GM12878 (cell line): ENCODE data around the gene RPL31. TPM values are rescaled to one million over a fixed set of nuclear protein-coding genes. Genes with fewer than 3 reads are reported as not detected.

Source experiments
- ATAC-seq: fragments of 200-7000 bp; cut with Tn5 transposase; 3 replicates; pipeline ENCODE4 v1.9.1; 2020; ENCODE audit warnings: mild to moderate bottlenecking, moderate library complexity
- BruUV-seq: library from RNA; stranded (reverse); fragments of 400-500 nt; replicated peaks from 2 replicates; lab custom pipeline; 2021; lab: Mats Ljungman, UMichigan
- CTCF ChIA-PET: fragments of 300-600 bp; sonication (Branson Sonifier 250); formaldehyde crosslinking; extraction: SDS; loops from one replicate; lab custom pipeline; 2021; ENCODE audit warnings: inconsistent platforms; lab: Yijun Ruan, JAX
- POLR2A ChIA-PET: fragments of 350-600 bp; formaldehyde crosslinking; extraction: SDS; loops from one replicate; lab custom pipeline; 2021; ENCODE audit warnings: inconsistent platforms; lab: Charles Lee
- RAD21 ChIA-PET: fragments of 300-600 bp; sonication (Branson Sonifier 250); formaldehyde crosslinking; loops from one replicate; lab custom pipeline; 2023; ENCODE audit warnings: antibody characterized with exemption; ENCODE audit not compliant: unreplicated experiment; lab: Charles Lee
- SMC1A ChIA-PET: fragments of 300-600 bp; sonication (Branson Sonifier 250); formaldehyde crosslinking; loops from one replicate; lab custom pipeline; 2023; ENCODE audit not compliant: unreplicated experiment, uncharacterized antibody; lab: Charles Lee
- DNase-seq: peaks from one replicate; pipeline ENCODE4 v3.0.0-alpha.2; 2011; ENCODE audit warnings: low read depth, low spot score
- FAIRE-seq: peaks from 3 replicates; lab custom pipeline; 2011; peaks lifted over from hg19 to GRCh38; lab: Jason Lieb, UNC
- H2AFZ ChIP-seq: 2 replicates; pipeline ENCODE4 v1.6.0; 2011; ENCODE audit warnings: low read depth, low read length, control low read depth; ENCODE audit not compliant: control insufficient read depth
- H3K27ac ChIP-seq: 2 replicates; pipeline ENCODE4 v1.5.1; 2011; ENCODE audit warnings: control low read depth; ENCODE audit not compliant: control insufficient read depth, insufficient read depth
- H3K27me3 ChIP-seq, 2 experiments: replicated peaks in 1 of 2; 2 replicates each; pipeline versions ENCODE4 v1.6.0 to v1.6.1; 2011; ENCODE audit warnings: low read length in 1 of 2; ENCODE audit not compliant: control insufficient read depth in 2 of 2, insufficient read depth in 2 of 2
- H3K36me3 ChIP-seq, 2 experiments: 2 replicates each; pipeline ENCODE4 v1.5.1; 2011; ENCODE audit warnings: low read length in 1 of 2; ENCODE audit not compliant: control insufficient read depth in 2 of 2, insufficient read depth in 2 of 2
- H3K4me1 ChIP-seq: 2 replicates; pipeline ENCODE4 v1.6.1; 2011; ENCODE audit warnings: mild to moderate bottlenecking, low read length, moderate library complexity, mixed read lengths; ENCODE audit not compliant: control insufficient read depth, insufficient read depth
- H3K4me2 ChIP-seq: 2 replicates; pipeline ENCODE4 v1.6.0; 2011; ENCODE audit warnings: control low read depth; ENCODE audit not compliant: control insufficient read depth, insufficient read depth
- H3K4me3 ChIP-seq: fragments of 200-600 bp; sonication (generic); 2 replicates; pipeline ENCODE4 v1.5.1; 2016
- H3K79me2 ChIP-seq: 2 replicates; pipeline ENCODE4 v1.6.0; 2011; ENCODE audit warnings: low read length; ENCODE audit not compliant: control insufficient read depth, insufficient read depth
- H3K9ac ChIP-seq: 2 replicates; pipeline ENCODE4 v1.8.0; 2011; ENCODE audit warnings: low read length, control low read depth, mixed read lengths; ENCODE audit not compliant: control insufficient read depth, insufficient read depth
- H3K9me3 ChIP-seq: replicated peaks from 3 replicates; pipeline ENCODE4 v1.5.1; 2011; ENCODE audit warnings: mild to moderate bottlenecking, low read length; ENCODE audit not compliant: control insufficient read depth, insufficient read depth
- H4K20me1 ChIP-seq: 2 replicates; pipeline ENCODE4 v1.6.0; 2011; ENCODE audit not compliant: control insufficient read depth, insufficient read depth
- ASH2L ChIP-seq: fragments of 300-600, 200-600 bp; sonication (generic); IDR thresholded peaks from 2 replicates; pipeline ENCODE4 v1.6.1; 2017; ENCODE audit warnings: low read depth, mild to moderate bottlenecking, borderline replicate concordance
- BRCA1 ChIP-seq: IDR thresholded peaks from 2 replicates; pipeline ENCODE4 v1.6.1; 2011; ENCODE audit warnings: low read depth, low read length, improper control_type of control experiment
- CBFB ChIP-seq: IDR thresholded peaks from 2 replicates; pipeline ENCODE4 v1.6.1; 2016; ENCODE audit warnings: antibody characterized with exemption, low read depth
- FOXK2 ChIP-seq: fragments of 450-650 bp; IDR thresholded peaks from 2 replicates; pipeline ENCODE4 v1.6.1; 2017; ENCODE audit warnings: mild to moderate bottlenecking, moderate library complexity
- HDAC2 ChIP-seq: fragments of 200-600 bp; sonication (generic); IDR thresholded peaks from 2 replicates; pipeline ENCODE4 v1.6.1; 2017
- HDAC6 ChIP-seq: fragments of 200-600 bp; sonication (generic); IDR thresholded peaks from one replicate; pipeline ENCODE4 v1.8.0; 2017; ENCODE audit warnings: antibody characterized with exemption; ENCODE audit not compliant: unreplicated experiment
- IKZF2 ChIP-seq, 2 experiments: fragments of 450-650 bp; IDR thresholded peaks; 2 replicates each; pipeline ENCODE4 v1.6.1; 2017; ENCODE audit warnings: mild to moderate bottlenecking in 2 of 2, moderate library complexity in 2 of 2
- IRF5 ChIP-seq: fragments of 450-650 bp; IDR thresholded peaks from 2 replicates; pipeline ENCODE4 v1.6.1; 2017; ENCODE audit warnings: borderline replicate concordance
- MTA2 ChIP-seq: fragments of 450-650 bp; IDR thresholded peaks from 2 replicates; pipeline ENCODE4 v1.6.1; 2016; ENCODE audit warnings: low read depth, mild to moderate bottlenecking, moderate library complexity
- MTA3 ChIP-seq: IDR thresholded peaks from 2 replicates; pipeline ENCODE4 v1.6.1; 2012; ENCODE audit warnings: low read length, inconsistent platforms, borderline replicate concordance
- PML ChIP-seq: IDR thresholded peaks from 2 replicates; pipeline ENCODE4 v1.6.1; 2012; ENCODE audit warnings: low read length, inconsistent platforms
- POLR2A ChIP-seq: IDR thresholded peaks from 2 replicates; pipeline ENCODE4 v1.6.1; 2011; ENCODE audit warnings: low read depth, mild to moderate bottlenecking, low read length
- POLR2AphosphoS5 ChIP-seq: IDR thresholded peaks from 2 replicates; pipeline ENCODE4 v1.6.1; 2011; ENCODE audit warnings: mild to moderate bottlenecking, low read length, inconsistent platforms
- RAD51 ChIP-seq: fragments of 450-650 bp; IDR thresholded peaks from 2 replicates; pipeline ENCODE4 v1.6.1; 2016; ENCODE audit warnings: moderate library complexity, mild to moderate bottlenecking, inconsistent platforms
- RELA ChIP-seq: fragments of 450-650 bp; IDR thresholded peaks from 2 replicates; pipeline ENCODE4 v1.8.0; 2014; ENCODE audit warnings: borderline replicate concordance; ENCODE audit not compliant: partially characterized antibody
- SIN3A ChIP-seq: IDR thresholded peaks from 2 replicates; pipeline ENCODE4 v1.6.1; 2012; ENCODE audit warnings: low read depth, low read length, improper control_type of control experiment
- SIX5 ChIP-seq: IDR thresholded peaks from 2 replicates; pipeline ENCODE4 v1.6.1; 2011; ENCODE audit warnings: mild to moderate bottlenecking, low read depth, low read length, moderate library complexity; ENCODE audit not compliant: severe bottlenecking
- SREBF1 ChIP-seq: IDR thresholded peaks from 2 replicates; pipeline ENCODE4 v1.6.1; 2012; ENCODE audit warnings: mild to moderate bottlenecking, low read length
- TCF7 ChIP-seq: IDR thresholded peaks from 2 replicates; pipeline ENCODE4 v1.6.1; 2014; ENCODE audit warnings: antibody characterized with exemption, borderline replicate concordance
- ZNF384 ChIP-seq: IDR thresholded peaks from 2 replicates; pipeline ENCODE4 v1.6.1; 2012; ENCODE audit warnings: low read depth, mild to moderate bottlenecking, low read length, improper control_type of control experiment, borderline replicate concordance
- WGBS: methylation state at CpG from one replicate; pipeline ENCODE4 v1.1.6; 2016; ENCODE audit warnings: low lambda C conversion rate; ENCODE audit not compliant: insufficient replicate concordance, insufficient coverage; ENCODE audit errors: missing lambda C conversion rate; 5-methylcytosine and 5-hydroxymethylcytosine counted together
- in situ Hi-C: fragments of 300-500 bp; cut with MboI; formaldehyde crosslinking; loops from 9 replicates; pipeline ENCODE4 v1.14.3; 2018; ENCODE audit warnings: mixed read lengths
- intact Hi-C: fragments of 100-400 bp; cut with micrococcal nuclease; formaldehyde crosslinking; loops from one replicate; pipeline ENCODE4 v1.14.2; 2022; ENCODE audit not compliant: unreplicated experiment
- polyA plus RNA-seq, 11 experiments: library from polyadenylated mRNA; depleted of rRNA in 4 of 11; unstranded in 6 of 11; stranded (reverse) in 5 of 11; fragments of >200 nt; fragmentation: Nextera tagmentation in 4 of 11; fragmentation: Illumina TruSeq in 1 of 11; extraction: Ambion mirVana in 4 of 11; extraction: Trizol in 1 of 11; gene quantifications; 1 replicate in 1 of 11; 2 replicates in 10 of 11; pipeline versions ENCODE4 v1.2.1 to v1.2.3, GENCODE V29; 2011 to 2016; ENCODE audit warnings: inconsistent platforms in 2 of 11, missing spikeins in 2 of 11, low read depth in 1 of 11
- total RNA-seq, 4 experiments: library from RNA; depleted of rRNA in 3 of 4; stranded (reverse); fragments of >200 nt in 3 of 4; fragmentation: Illumina TruSeq in 1 of 4; extraction: Trizol in 1 of 4; gene quantifications; 2 replicates each; pipeline versions ENCODE4 v1.2.1 to v1.2.3, GENCODE V29; 2013 to 2021

RPL31 gene
- total and polyA plus RNA-seq, 10 of the 15 experiments (the other 5 are each of a cell fraction or from before 2014, with no cell fraction given), result 1,643 to 8,551 (median 2,208) TPM

- no peak overlapping the region for H3K4me3 ChIP-seq
- TF ChIP-seq ASH2L (no peak), FOXK2 (no peak), POLR2AphosphoS5 (no peak), HDAC6 (no peak), MTA2 (no peak), RELA (no peak), RAD51 (no peak), SREBF1 (no peak), IRF5 (no peak), POLR2A (no peak), SIN3A (no peak), SIX5 (no peak), BRCA1 (no peak), MTA3 (no peak), CBFB (no peak), ZNF384 (no peak), IKZF2 (IDR thresholded peaks at IDR 0.05) (no peak), TCF7 (no peak), PML (no peak), HDAC2 (no peak)
- TF ChIP-seq, all 136 proteins: peak for 0
- CTCF ChIA-PET, result no interaction called here
- Histone ChIP-seq H3K27me3 (peaks cover 0 to 3% of the 10 kb centered on the region in 2 experiments; a peak in 1 of 4 replicates), H4K20me1 (no peaks in the 10 kb centered on the region), H3K4me2 (no peak overlapping the region), H3K4me1 (no peaks in the 10 kb centered on the region; the same call in 1 of the 2 replicates), H2AFZ (no peak overlapping the region), H3K9me3 (no peaks in the 10 kb centered on the region), H3K36me3 (no peaks in the 10 kb centered on the region), H3K79me2 (no peaks in the 10 kb centered on the region), H3K9ac (no peak overlapping the region), H3K27ac (no peak overlapping the region)
- DNase-seq (no peak), ATAC-seq (no peak), FAIRE-seq (no peak)
- RAD21 ChIA-PET, result interaction anchor here (0.7 kb wide), 1 partner anchor 272 kb away, joined by 4 read pairs; no protein-coding TSS in a partner anchor
- no TSS peak for BruUV-seq
- in situ Hi-C loops, result no loop called here
- WGBS, result 59% methylated on average over 11 of the region's 11 CpGs
- SMC1A ChIA-PET, result no interaction called here
- POLR2A ChIA-PET, result interaction anchor here (0.7 kb wide), 1 partner anchor 437 kb away, joined by 6 read pairs; no protein-coding TSS in a partner anchor
- intact Hi-C loops, result no loop called here
These were observed 48.6 kb upstream of the RPL31 start for GRCh38 chr2:100953406-100954043.
